K562 (cell line): ENCODE results near the gene TM7SF2. TPM values are rescaled to one million over a fixed set of nuclear protein-coding genes. Genes with fewer than 3 reads are reported as not detected.
A peak's percentile ranks its signal among the peaks of the same experiment; 100 is the strongest.

Source experiments
- CHD2 ChIP-seq: IDR thresholded peaks from 2 replicates; pipeline ENCODE4 v1.6.1; 2011; ENCODE audit warnings: low read depth, low read length
- CSDE1 ChIP-seq, 2 experiments: fragments of 450-650 bp; IDR thresholded peaks; 2 replicates each; pipeline ENCODE4 v1.6.1; 2016; ENCODE audit warnings: mild to moderate bottlenecking in 1 of 2
- HDAC6 ChIP-seq: IDR thresholded peaks from 2 replicates; pipeline ENCODE4 v1.6.1; 2012; ENCODE audit warnings: low read depth, mild to moderate bottlenecking, control low read depth, inconsistent platforms, low read length, moderate library complexity
- KDM1A ChIP-seq, 2 experiments: fragments of 450-650 bp; IDR thresholded peaks; 2 replicates each; pipeline ENCODE4 v1.6.1; 2016; ENCODE audit warnings: mild to moderate bottlenecking in 2 of 2
- NCOA2 ChIP-seq, 2 experiments: fragments of 450-650 bp; IDR thresholded peaks; 2 replicates each; pipeline ENCODE4 v1.6.1; 2018; ENCODE audit warnings: mild to moderate bottlenecking in 2 of 2, moderate library complexity in 1 of 2; ENCODE audit not compliant: partially characterized antibody in 2 of 2
- NCOA4 ChIP-seq: fragments of 450-650 bp; IDR thresholded peaks from 2 replicates; pipeline ENCODE4 v1.6.1; 2018; ENCODE audit warnings: mild to moderate bottlenecking; ENCODE audit not compliant: partially characterized antibody
- NEUROD1 ChIP-seq: fragments of 150-350 bp; IDR thresholded peaks from 2 replicates; pipeline ENCODE4 v1.6.1; 2014; ENCODE audit warnings: borderline replicate concordance, low read length, low read depth; ENCODE audit not compliant: partially characterized antibody
- NFE2L1 ChIP-seq: fragments of 450-650 bp; IDR thresholded peaks from 2 replicates; pipeline ENCODE4 v1.6.1; 2016; ENCODE audit warnings: missing genetic modification characterization, low read depth, mild to moderate bottlenecking, missing compliant biosample characterization, moderate library complexity, borderline replicate concordance
- NONO ChIP-seq, 2 experiments: fragments of 200-400 bp in 1 of 2; fragments of 450-650 bp in 1 of 2; formaldehyde crosslinking in 1 of 2; IDR thresholded peaks; 2 replicates each; pipeline ENCODE4 v1.6.1; 2017; ENCODE audit warnings: low read depth in 2 of 2, mild to moderate bottlenecking in 2 of 2, moderate library complexity in 2 of 2, low read length in 1 of 2
- PHF20 ChIP-seq: fragments of 450-650 bp; IDR thresholded peaks from 2 replicates; pipeline ENCODE4 v1.6.1; 2018; ENCODE audit not compliant: partially characterized antibody
- PHF21A ChIP-seq: fragments of 450-650 bp; IDR thresholded peaks from 2 replicates; pipeline ENCODE4 v1.6.1; 2017; ENCODE audit warnings: low read depth, borderline replicate concordance
- SP2 ChIP-seq: IDR thresholded peaks from 2 replicates; pipeline ENCODE4 v1.6.1; 2011; ENCODE audit warnings: mild to moderate bottlenecking, low read depth, low read length, moderate library complexity; ENCODE audit not compliant: poor library complexity, severe bottlenecking; ENCODE audit errors: extremely low read depth
- TBL1XR1 ChIP-seq, 2 experiments: IDR thresholded peaks; 2 replicates each; pipeline ENCODE4 v1.6.1; 2012; ENCODE audit warnings: improper control_type of control experiment in 2 of 2, low read length in 2 of 2, mild to moderate bottlenecking in 1 of 2
- U2AF2 ChIP-seq: fragments of 200-400 bp; formaldehyde crosslinking; optimal IDR thresholded peaks from 2 replicates; pipeline ENCODE3; 2017; ENCODE audit warnings: low read depth, mild to moderate bottlenecking, low read length
- ZBTB17 ChIP-seq: fragments of 450-650 bp; formaldehyde crosslinking; IDR thresholded peaks from 2 replicates; pipeline ENCODE4 v1.4.0; 2020; ENCODE audit warnings: mild to moderate bottlenecking
- polyA plus RNA-seq, 8 experiments: library from polyadenylated mRNA; depleted of rRNA in 4 of 8; stranded (reverse) in 5 of 8; unstranded in 3 of 8; fragments of >200 nt; fragmentation: Nextera tagmentation in 2 of 8; fragmentation: Illumina TruSeq in 1 of 8; extraction: Ambion mirVana in 2 of 8; extraction: Trizol in 1 of 8; gene quantifications; 2 replicates each; pipeline versions ENCODE4 v1.2.1 to v1.2.3, GENCODE V29; 2011 to 2014; ENCODE audit warnings: inconsistent platforms in 1 of 8, missing spikeins in 1 of 8
- total RNA-seq, 7 experiments: library from RNA; depleted of rRNA in 6 of 7; stranded (reverse); fragments of >200 nt in 6 of 7; fragmentation: Illumina TruSeq in 2 of 7; extraction: Trizol in 2 of 7; gene quantifications; 2 replicates each; pipeline versions ENCODE4 v1.2.1 to v1.2.3, GENCODE V29; 2011 to 2021; ENCODE audit warnings: low replicate concordance in 1 of 7
- TF ChIP-seq, protein P1 (sequence below): fragments of 250-450 bp; sonication (Bioruptor Pico); IDR thresholded peaks from 2 replicates; pipeline ENCODE4 v1.5.0; 2021
- TF ChIP-seq, protein P2 (sequence below): sonication (generic); formaldehyde crosslinking; IDR thresholded peaks from 2 replicates; pipeline ENCODE4 v1.8.1; 2023; ENCODE audit warnings: mild to moderate bottlenecking, missing genetic modification reagents
- TF ChIP-seq, protein P3 (sequence below), 2 experiments: fragments of 450-650 bp in 1 of 2; sonication (generic) in 1 of 2; formaldehyde crosslinking; conservative IDR thresholded peaks; 2 replicates each; pipeline versions ENCODE4 v1.4.0 to v1.8.1; 2020 to 2022; ENCODE audit warnings: mild to moderate bottlenecking in 1 of 2, missing genetic modification reagents in 1 of 2
- TF ChIP-seq, protein P4 (sequence below): fragments of 250-450 bp; sonication (Bioruptor Pico); IDR thresholded peaks from 2 replicates; pipeline ENCODE4 v1.9.0; 2021; ENCODE audit warnings: mild to moderate bottlenecking
- TF ChIP-seq, protein P5 (sequence below), 2 experiments: fragments of 450-650 bp in 1 of 2; sonication (generic) in 1 of 2; formaldehyde crosslinking in 1 of 2; IDR thresholded peaks in 1 of 2; conservative IDR thresholded peaks in 1 of 2; 2 replicates each; pipeline versions ENCODE4 v1.6.1 to v1.8.1; 2016 to 2023; ENCODE audit warnings: mild to moderate bottlenecking in 2 of 2, moderate library complexity in 2 of 2, inconsistent platforms in 1 of 2, missing genetic modification reagents in 1 of 2

TM7SF2 gene
- total and polyA plus RNA-seq, 9 of the 15 experiments (the other 6 are each of a cell fraction or from before 2014, with no cell fraction given), result 1.2 to 22.0 (median 14.3) TPM

DNA sequence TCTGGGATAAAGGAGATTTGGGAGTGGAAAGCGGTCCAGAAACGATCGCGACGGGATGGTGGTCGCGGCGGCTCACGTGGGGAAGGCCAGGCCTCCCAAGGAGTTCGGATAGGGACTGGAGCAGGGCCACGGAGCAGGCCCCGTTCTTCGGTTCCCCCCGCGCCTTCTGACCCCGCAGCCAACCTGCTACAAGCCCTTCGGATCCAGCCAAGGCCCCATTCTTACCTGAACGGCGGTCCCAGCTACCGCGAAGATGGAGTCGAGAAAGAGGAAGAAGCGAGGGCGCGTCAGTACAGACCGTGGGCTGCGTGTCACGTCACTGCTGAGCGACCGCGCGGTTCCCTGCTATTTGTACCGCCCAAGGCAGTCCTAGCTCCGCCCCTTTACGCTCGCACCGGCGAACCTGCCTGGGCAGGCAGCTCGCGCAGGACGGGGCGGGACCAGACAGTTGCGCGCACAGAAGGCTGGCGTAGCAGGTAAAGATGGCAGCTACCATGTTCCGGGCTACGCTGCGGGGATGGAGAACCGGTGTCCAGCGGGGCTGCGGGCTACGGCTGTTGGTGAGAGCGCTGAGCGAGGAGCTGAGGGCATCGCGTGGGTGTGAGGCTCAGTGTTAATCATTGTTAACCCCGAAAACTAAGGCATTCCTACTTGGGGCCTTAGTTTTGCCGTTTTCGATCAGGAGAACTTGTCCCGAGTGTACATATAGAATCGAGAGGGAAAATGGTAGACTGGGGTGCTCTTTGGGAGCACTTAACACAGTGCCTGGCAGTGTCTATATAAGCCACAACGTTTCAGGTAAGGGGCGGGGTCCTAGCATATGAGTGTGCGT is 10.4 kb downstream of the TM7SF2 start, which contains the start of the genes FAU and MRPL49 (continued):
- no peak for TF ChIP-seq NCOA4
- TF ChIP-seq PHF20, result peak; percentile 91
- TF ChIP-seq ZBTB17 (CRISPR knock-in tag), result 0 out of 2 replicates have a peak, but pooled peaks have one; percentile 6
- TF ChIP-seq SP2, result no peak
- TF ChIP-seq CHD2, result no peak
- TF ChIP-seq, protein P1, sequence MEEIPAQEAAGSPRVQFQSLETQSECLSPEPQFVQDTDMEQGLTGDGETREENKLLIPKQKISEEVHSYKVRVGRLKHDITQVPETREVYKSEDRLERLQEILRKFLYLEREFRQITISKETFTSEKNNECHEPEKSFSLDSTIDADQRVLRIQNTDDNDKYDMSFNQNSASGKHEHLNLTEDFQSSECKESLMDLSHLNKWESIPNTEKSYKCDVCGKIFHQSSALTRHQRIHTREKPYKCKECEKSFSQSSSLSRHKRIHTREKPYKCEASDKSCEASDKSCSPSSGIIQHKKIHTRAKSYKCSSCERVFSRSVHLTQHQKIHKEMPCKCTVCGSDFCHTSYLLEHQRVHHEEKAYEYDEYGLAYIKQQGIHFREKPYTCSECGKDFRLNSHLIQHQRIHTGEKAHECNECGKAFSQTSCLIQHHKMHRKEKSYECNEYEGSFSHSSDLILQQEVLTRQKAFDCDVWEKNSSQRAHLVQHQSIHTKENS (CRISPR knock-in tag), result no peak
- TF ChIP-seq KDM1A (IDR thresholded peaks at IDR 0.05), result no peak
- TF ChIP-seq, protein P2, sequence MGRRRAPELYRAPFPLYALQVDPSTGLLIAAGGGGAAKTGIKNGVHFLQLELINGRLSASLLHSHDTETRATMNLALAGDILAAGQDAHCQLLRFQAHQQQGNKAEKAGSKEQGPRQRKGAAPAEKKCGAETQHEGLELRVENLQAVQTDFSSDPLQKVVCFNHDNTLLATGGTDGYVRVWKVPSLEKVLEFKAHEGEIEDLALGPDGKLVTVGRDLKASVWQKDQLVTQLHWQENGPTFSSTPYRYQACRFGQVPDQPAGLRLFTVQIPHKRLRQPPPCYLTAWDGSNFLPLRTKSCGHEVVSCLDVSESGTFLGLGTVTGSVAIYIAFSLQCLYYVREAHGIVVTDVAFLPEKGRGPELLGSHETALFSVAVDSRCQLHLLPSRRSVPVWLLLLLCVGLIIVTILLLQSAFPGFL (CRISPR knock-in tag), result no peak
- TF ChIP-seq, protein P3, sequence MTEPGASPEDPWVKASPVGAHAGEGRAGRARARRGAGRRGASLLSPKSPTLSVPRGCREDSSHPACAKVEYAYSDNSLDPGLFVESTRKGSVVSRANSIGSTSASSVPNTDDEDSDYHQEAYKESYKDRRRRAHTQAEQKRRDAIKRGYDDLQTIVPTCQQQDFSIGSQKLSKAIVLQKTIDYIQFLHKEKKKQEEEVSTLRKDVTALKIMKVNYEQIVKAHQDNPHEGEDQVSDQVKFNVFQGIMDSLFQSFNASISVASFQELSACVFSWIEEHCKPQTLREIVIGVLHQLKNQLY (CRISPR knock-in tag; conservative IDR thresholded peaks at IDR 0.05), result no peak
- no peak for TF ChIP-seq U2AF2
- peak in 1 of 2 experiments; percentile 47; a peak in 1 of 4 replicates for TF ChIP-seq CSDE1 (IDR thresholded peaks at IDR 0.05)
- TF ChIP-seq NCOA2 (IDR thresholded peaks at IDR 0.05; ENCODE audit: partially characterized antibody in 2 of 2), result no peak
- TF ChIP-seq, protein P4, sequence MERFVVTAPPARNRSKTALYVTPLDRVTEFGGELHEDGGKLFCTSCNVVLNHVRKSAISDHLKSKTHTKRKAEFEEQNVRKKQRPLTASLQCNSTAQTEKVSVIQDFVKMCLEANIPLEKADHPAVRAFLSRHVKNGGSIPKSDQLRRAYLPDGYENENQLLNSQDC (CRISPR knock-in tag), result no peak
- TF ChIP-seq, protein P5, sequence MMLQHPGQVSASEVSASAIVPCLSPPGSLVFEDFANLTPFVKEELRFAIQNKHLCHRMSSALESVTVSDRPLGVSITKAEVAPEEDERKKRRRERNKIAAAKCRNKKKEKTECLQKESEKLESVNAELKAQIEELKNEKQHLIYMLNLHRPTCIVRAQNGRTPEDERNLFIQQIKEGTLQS (IDR thresholded peaks at IDR 0.05), result no peak
- TF ChIP-seq, protein P5 (CRISPR knock-in tag; conservative IDR thresholded peaks at IDR 0.05), result no peak
- TF ChIP-seq TBL1XR1 (IDR thresholded peaks at IDR 0.05; ENCODE audit: low read length in 2 of 2), result peak; percentile 25 to 77; a peak in 3 of 4 replicates
- 0 out of 4 replicates have a peak, but pooled peaks of 1 of the 2 experiments have one; percentile 40 for TF ChIP-seq NONO (IDR thresholded peaks at IDR 0.05; ENCODE audit: low read depth in 2 of 2, low read length in 1 of 2)
- TF ChIP-seq HDAC6, result no peak
- no peak for TF ChIP-seq NFE2L1 (tag)
- TF ChIP-seq NEUROD1, result peak; percentile 52
- no peak for TF ChIP-seq PHF21A
